Vagina (tissue), 2 donors: Measurements from ENCODE around the gene C3orf20.

Source experiments
- POLR2A ChIP-seq, 2 donors: fragments of 450-650 bp; IDR thresholded peaks; one replicate each; pipeline ENCODE4 v1.6.1; 2017; ENCODE audit warnings: antibody characterized with exemption in 2 of 2, mild to moderate bottlenecking in 2 of 2, moderate library complexity in 2 of 2
- TF ChIP-seq, protein P1 (sequence below), 3 experiments: fragments of 450-650 bp in 2 of 3; fragments of 200-600 bp in 1 of 3; sonication (generic) in 1 of 3; IDR thresholded peaks; one replicate each; pipeline ENCODE4 v1.5.1; 2017 to 2019; ENCODE audit warnings: antibody characterized with exemption in 3 of 3, mild to moderate bottlenecking in 2 of 3, moderate library complexity in 2 of 3

DNA sequence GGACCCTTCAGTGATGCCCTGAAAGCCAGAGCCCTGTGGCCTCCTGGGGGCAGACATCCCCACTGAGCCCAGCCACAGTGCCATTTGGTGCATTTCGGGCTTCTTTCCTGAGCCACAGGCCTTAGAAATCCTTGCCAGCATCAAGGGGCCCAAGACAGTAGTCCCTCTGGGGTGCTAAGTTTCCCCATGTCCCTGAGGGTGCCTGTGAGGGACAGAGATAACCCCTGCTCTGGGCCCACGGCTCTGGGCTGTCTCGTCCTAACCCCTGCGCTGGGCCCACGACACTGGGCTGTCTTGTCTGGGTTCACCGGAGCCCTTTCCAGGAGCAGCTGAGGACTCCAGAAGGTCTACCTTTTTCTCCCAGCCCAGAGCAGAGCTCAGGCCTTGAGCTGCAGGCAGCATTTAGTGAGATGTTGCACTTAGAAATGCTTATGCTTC is 98.8 kb downstream of the C3orf20 start:
- TF ChIP-seq POLR2A (IDR thresholded peaks at IDR 0.05) = no peak
- TF ChIP-seq, protein P1, sequence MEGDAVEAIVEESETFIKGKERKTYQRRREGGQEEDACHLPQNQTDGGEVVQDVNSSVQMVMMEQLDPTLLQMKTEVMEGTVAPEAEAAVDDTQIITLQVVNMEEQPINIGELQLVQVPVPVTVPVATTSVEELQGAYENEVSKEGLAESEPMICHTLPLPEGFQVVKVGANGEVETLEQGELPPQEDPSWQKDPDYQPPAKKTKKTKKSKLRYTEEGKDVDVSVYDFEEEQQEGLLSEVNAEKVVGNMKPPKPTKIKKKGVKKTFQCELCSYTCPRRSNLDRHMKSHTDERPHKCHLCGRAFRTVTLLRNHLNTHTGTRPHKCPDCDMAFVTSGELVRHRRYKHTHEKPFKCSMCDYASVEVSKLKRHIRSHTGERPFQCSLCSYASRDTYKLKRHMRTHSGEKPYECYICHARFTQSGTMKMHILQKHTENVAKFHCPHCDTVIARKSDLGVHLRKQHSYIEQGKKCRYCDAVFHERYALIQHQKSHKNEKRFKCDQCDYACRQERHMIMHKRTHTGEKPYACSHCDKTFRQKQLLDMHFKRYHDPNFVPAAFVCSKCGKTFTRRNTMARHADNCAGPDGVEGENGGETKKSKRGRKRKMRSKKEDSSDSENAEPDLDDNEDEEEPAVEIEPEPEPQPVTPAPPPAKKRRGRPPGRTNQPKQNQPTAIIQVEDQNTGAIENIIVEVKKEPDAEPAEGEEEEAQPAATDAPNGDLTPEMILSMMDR (IDR thresholded peaks at IDR 0.05) = no peak
